SH-SY5Y (cell line): ENCODE measurements around the gene MIGA2.

Experiments used
- GATA2 ChIP-seq: IDR thresholded peaks from 2 replicates; pipeline ENCODE4 v1.6.1; 2011; ENCODE audit warnings: mild to moderate bottlenecking, low read depth, low read length
- GATA3 ChIP-seq: IDR thresholded peaks from 2 replicates; pipeline ENCODE4 v1.6.1; 2011; ENCODE audit warnings: low read depth, mild to moderate bottlenecking, low read length, moderate library complexity

DNA sequence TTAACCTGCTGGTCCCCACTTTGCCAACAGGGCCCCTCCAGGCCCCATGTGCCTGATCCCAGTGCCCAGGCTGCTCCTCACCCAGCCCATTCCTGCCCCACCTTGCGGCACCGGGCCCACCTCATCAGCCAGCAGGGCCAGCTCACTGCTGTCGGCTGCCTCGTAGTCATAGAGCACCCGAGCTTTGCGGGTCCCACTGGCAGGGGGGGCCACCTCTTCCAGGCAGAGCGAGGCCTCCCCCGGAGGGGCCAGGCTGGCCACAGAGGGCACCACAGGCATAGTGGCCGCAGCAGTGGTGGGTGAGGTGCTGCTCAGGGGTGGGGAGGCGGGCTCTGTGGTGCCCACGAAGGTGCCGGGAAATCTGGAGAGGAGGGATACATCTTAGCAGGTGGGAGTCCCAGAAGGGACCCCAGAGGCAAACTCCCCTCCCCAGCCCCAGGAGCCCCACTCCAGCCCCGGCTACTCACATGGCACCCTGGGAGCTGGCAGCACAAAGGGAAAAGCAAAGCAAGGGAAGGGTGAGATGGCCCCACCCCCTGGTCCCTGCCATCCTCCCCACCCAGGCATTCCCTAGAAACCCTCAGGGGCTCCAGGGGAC lies 27.3 kb upstream of the MIGA2 start:
- TF ChIP-seq GATA3 (no peak), GATA2 (no peak)
